ENCODE data around the gene PDIK1L. TPM values are rescaled to one million over a fixed set of nuclear protein-coding genes. Genes with fewer than 3 reads are reported as not detected.
A peak's percentile ranks its signal among the peaks of the same experiment; 100 is the strongest.

Gene PDIK1L
- total RNA-seq (2021; fragmentation: NEBNext Ultra II Directional; extraction: Animal tissue kit (Norgen Biotek cat#: 25700)) (4.5 and 5.2 TPM in 2 replicates), polyA plus RNA-seq (2011; rRNA removed) (0.83 and 0.95 TPM in 2 replicates), polyA minus RNA-seq (2011; rRNA and poly(A)+ RNA removed) (4.8 and 5.8 TPM in 2 replicates)
- 1.6 TPM for polyA plus RNA-seq (2011; cell fraction: cytosol; rRNA removed)
- 1.2 TPM for polyA plus RNA-seq (2011; cell fraction: nucleus; rRNA removed)
- 1.5 to 4.6 TPM (median 2.2 TPM) in 4 replicates for polyA plus RNA-seq (2012, experiment 1 of 2)
- polyA plus RNA-seq (2012, experiment 2 of 2): 0.37 TPM
- polyA plus RNA-seq (2013, experiment 1 of 2): 1.5 TPM
- polyA plus RNA-seq (2013, experiment 2 of 2): 1.5 TPM
- 1.8 TPM for polyA minus RNA-seq (2011; cell fraction: cytosol; rRNA and poly(A)+ RNA removed)
- polyA minus RNA-seq (2011; cell fraction: nucleus; rRNA and poly(A)+ RNA removed): 3.8 TPM
- long read RNA-seq, experiment 1, partial matches to known transcripts: 0 of 2 reads
- long read RNA-seq, experiment 1, other reads (novel, unspliced or antisense): 0 of 2 reads
- long read RNA-seq, experiment 2, partial matches to known transcripts: 1 of 2 reads
- long read RNA-seq, experiment 2, other reads (novel, unspliced or antisense): 0 of 2 reads

DNA sequence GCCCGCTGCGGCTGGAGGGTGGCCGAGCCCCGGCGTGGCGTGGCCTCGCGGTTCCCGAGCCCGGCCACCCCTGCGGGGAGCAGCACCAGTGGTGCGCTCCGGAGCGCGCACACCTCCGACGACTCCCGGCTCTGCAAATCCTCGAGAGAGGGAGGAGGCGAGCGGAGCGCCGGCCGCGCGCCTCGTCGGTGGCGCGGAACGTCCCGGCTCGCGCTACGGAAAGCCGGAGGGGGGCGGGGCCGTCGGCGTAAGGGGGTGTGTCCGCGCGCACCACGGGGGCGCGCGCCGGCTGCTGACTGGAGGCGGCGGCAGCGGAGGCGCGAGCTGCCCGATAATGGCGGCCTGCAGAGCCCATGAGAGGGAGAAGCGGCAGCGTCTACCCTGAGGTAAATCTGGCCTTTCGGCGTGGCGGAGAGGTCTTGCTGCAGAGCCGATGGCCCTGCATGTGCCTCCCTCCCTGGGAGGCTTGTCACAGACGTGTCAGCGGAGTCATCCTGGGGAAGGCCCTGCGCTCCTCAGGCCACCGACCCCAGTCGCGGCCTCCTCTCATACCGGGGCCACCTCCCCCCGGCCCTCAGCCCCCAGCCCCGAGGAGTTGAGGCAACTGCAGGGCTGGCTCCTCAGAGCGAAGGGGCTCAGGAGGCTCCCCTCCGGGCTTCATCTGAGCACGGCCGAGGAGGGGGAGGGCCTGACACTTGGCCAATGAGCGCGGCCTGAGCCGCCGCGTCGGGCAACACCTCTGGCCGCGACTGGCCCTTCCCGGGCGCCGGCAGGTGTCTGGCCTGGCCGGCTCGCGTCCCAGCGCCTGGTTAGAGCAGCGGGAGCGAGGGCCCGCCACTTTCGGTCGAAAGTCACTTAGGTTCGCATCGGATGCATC, at the start of gene PDIK1L:
TSS of gene PDIK1L (plus strand) at position 295 of the 877 bp plus-strand sequence. CDS start 2,485 bp downstream, outside the sequence.
- peak within 1 kb of the TSS; percentile 68 for H2BK12ac ChIP-seq (ENCODE audit: low read depth, low read length)
- H4K20me1 ChIP-seq (replicated peaks in 1 of 2; ENCODE audit: control insufficient read depth in 1 of 2, insufficient read depth in 2 of 2, low read length in 2 of 2): peaks cover 0 to 1% of the 10 kb centered on the region in 2 experiments
- peak; percentile 81 to 91 for DNase-seq (ENCODE audit: low read depth in 1 of 2, low spot score in 2 of 2)
- peak within 1 kb of the TSS; percentile 77 to 95 for H3K4me2 ChIP-seq (ENCODE audit: insufficient read depth in 1 of 2, low read depth in 2 of 2, low read length in 2 of 2)
- H2BK20ac ChIP-seq (ENCODE audit: low read length): no peak within 1 kb of the TSS
- peak within 1 kb of the TSS; percentile 97 for H4K5ac ChIP-seq (ENCODE audit: insufficient read length, low read depth, low read length)
- peak within 1 kb of the TSS; percentile 100 for H2BK15ac ChIP-seq (ENCODE audit: low read length)
- peaks cover 0 to 11% (median 7%) of the 10 kb centered on the region in 4 experiments; a peak in 4 of 7 replicates for H3K27me3 ChIP-seq (replicated peaks in 1 of 4; ENCODE audit: control insufficient read depth in 3 of 4, extremely low read depth in 1 of 4, insufficient read depth in 3 of 4, low read length in 3 of 4)
- H3K79me2 ChIP-seq (ENCODE audit: control insufficient read depth in 1 of 2, insufficient read depth in 2 of 2, low read length in 2 of 2): no peaks in the 10 kb centered on the region
- no peak within 1 kb of the TSS for H3K14ac ChIP-seq (ENCODE audit: insufficient read length)
- H3K23ac ChIP-seq (ENCODE audit: insufficient read length): peak within 1 kb of the TSS; percentile 12
- H3K9me3 ChIP-seq (ENCODE audit: insufficient read depth in 2 of 2, low read depth in 1 of 2, low read length in 1 of 2): no peaks in the 10 kb centered on the region
- H3K27ac ChIP-seq (ENCODE audit: low read depth, low read length): peak within 1 kb of the TSS; percentile 84
- no peak within 1 kb of the TSS for H2AK5ac ChIP-seq (ENCODE audit: low read depth, low read length)
- peak within 1 kb of the TSS; percentile 89 to 95 (median 89) for H3K9ac ChIP-seq (replicated peaks in 1 of 4; ENCODE audit: extremely low read depth in 1 of 4, low read depth in 3 of 4, low read length in 3 of 4)
- H3K56ac ChIP-seq (replicated peaks; ENCODE audit: insufficient read length, low read depth, low read length): peak within 1 kb of the TSS; percentile 97
- POLR2A ChIA-PET (ENCODE audit: partially characterized antibody): interaction anchor here (0.7 to 2.4 kb wide), 14 partner anchors 12 to 300 kb away, joined by 3 to 9 read pairs (median 3); partner anchors contain the start of gene CEP85
- peak within 1 kb of the TSS; percentile 94 for H2BK5ac ChIP-seq (ENCODE audit: low read depth, low read length)
- CTCF ChIA-PET (ENCODE audit: partially characterized antibody): interaction anchor here (0.6 to 1.9 kb wide), 6 partner anchors 9 to 76 kb away, joined by 3 to 5 read pairs (median 3); partner anchors contain the start of gene ZNF593
- 1% methylated on average over 64 of the region's 96 CpGs; no CpG with 5 or more reads in 1 of the 2 experiments for WGBS, 2 experiments (ENCODE audit: extremely low coverage in 1 of 2, insufficient coverage in 1 of 2, insufficient read length in 1 of 2, insufficient replicate concordance in 2 of 2, low coverage in 1 of 2, low lambda C conversion rate in 2 of 2, missing lambda C conversion rate in 1 of 2)
- no peaks in the 10 kb centered on the region for H3K79me1 ChIP-seq (ENCODE audit: low read depth, low read length)
- peak within 1 kb of the TSS; percentile 44 for H3K4ac ChIP-seq (replicated peaks; ENCODE audit: insufficient read length, low read depth, low read length)
- peak within 1 kb of the TSS; percentile 97 for H3K18ac ChIP-seq (ENCODE audit: extremely low read depth, low read length)
- FAIRE-seq: no peak
- peaks cover 9% of the 10 kb centered on the region for H3K23me2 ChIP-seq (ENCODE audit: low read depth, low read length)
- peak within 1 kb of the TSS; percentile 87 for H2BK120ac ChIP-seq (replicated peaks; ENCODE audit: low read depth, low read length)
- peaks cover 0 to 5% (median 3%) of the 10 kb centered on the region in 4 experiments; a peak in 3 of 7 replicates for H3K4me1 ChIP-seq (replicated peaks in 1 of 4; ENCODE audit: control insufficient read depth in 3 of 4, insufficient read depth in 4 of 4, low read length in 3 of 4)
- peak within 1 kb of the TSS; percentile 99 for H2AFZ ChIP-seq (ENCODE audit: low read length)
- peak within 1 kb of the TSS; percentile 90 for H4K8ac ChIP-seq (ENCODE audit: extremely low read depth, insufficient read depth, low read length)
- peak within 1 kb of the TSS; percentile 78 to 92 (median 89) for H3K4me3 ChIP-seq (ENCODE audit: extremely low read depth in 1 of 4, insufficient read depth in 2 of 4, low read depth in 3 of 4, low read length in 4 of 4)
- peak within 1 kb of the TSS; percentile 85 for H4K91ac ChIP-seq (replicated peaks; ENCODE audit: insufficient read length, low read length)
- peaks cover 0 to 4% (median 0%) of the 10 kb centered on the region in 4 experiments; a peak in 2 of 8 replicates for H3K36me3 ChIP-seq (ENCODE audit: control insufficient read depth in 2 of 4, insufficient read depth in 4 of 4, low read length in 3 of 4)
- TF ChIP-seq EGR1 (IDR thresholded peaks at IDR 0.05; ENCODE audit: borderline replicate concordance, low read depth, low read length) (no peak), SP2 (IDR thresholded peaks at IDR 0.05; ENCODE audit: low read length) (no peak), TAF7 (optimal IDR thresholded peaks at IDR 0.05; ENCODE audit: borderline replicate concordance, low read depth, low read length) (no peak), PHF8 (conservative IDR thresholded peaks at IDR 0.05; ENCODE audit: low read depth, low read length) (peak; percentile 72), BACH1 (IDR thresholded peaks at IDR 0.05; ENCODE audit: low read length) (no peak), FOSL1 (IDR thresholded peaks at IDR 0.05; ENCODE audit: insufficient read depth, low read depth, low read length) (no peak), SP4 (IDR thresholded peaks at IDR 0.05; ENCODE audit: low read length) (0 out of 2 replicates have a peak, but pooled peaks have one; percentile 63), HDAC6 (IDR thresholded peaks at IDR 0.05; ENCODE audit: low read depth, low read length) (no peak), CHD1 (IDR thresholded peaks at IDR 0.05; ENCODE audit: low read depth, low read length) (no peak; the same call in 1 of the 2 replicates)
